Glomerular visceral epithelial cell (primary cell): ENCODE results near the gene CRYBA4.

Experiments used
- DNase-seq: peaks from one replicate; pipeline ENCODE4 v3.0.0-alpha.2; 2016; ENCODE audit errors: extremely low spot score

Gene CRYBA4

DNA sequence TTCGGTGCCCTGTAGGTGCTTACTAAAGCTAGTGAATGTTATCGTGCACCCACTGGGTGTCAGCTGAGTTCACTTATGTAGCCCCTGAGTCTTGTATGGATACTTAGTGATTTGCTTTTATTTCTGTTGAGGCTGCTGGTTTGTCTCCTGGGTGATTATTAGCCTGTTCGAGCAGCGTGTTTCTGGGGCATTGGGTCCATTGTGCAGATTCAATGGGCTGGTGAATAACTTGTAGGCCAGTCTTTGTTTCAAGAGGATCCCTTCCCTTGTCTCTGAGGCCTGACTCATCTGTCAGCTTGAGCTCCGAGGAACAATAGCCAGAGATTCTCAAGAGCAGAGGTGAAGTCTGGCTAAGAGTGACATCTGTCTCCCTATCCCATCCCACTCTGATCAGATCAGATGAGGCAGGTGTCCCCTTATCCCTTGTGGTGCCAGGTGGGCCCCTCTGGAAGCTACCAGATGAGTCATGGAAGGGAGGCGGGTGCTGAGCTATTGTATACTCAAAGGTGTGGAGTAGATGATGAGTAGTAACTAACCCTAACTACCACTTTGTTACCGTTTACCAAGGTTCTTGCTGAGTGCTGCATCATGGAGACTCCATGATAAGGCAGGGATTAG, 39.3 kb downstream of the CRYBA4 start:
- DNase-seq, result no peak

- DNase-seq, result no peak
Measured at GRCh38 chr22:26662160-26662559, 40.4 kb downstream of the CRYBA4 start.

- no peak for DNase-seq
Measured at GRCh38 chr22:26663374-26663923, 41.7 kb downstream of the CRYBA4 start.

DNA sequence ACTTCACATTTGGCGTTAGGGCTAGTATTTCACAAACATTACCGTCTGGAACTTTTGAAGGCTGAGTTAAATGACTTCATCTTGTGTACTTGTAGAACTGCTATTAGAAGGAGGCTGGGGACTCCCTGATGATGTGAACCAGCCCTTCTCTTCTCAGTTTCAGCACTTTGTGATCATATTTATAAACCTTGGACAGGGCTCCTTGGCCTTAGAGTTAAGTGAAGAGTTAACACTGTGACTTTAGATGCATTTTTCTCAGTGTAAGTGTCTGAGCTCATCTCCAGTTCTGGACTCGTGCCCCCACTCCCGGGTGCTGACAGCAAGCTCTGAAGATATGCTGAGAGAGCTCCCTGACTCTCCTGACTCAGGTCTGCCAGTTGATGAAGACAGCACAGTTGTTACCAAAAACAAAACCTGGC, 44.1 kb downstream of the CRYBA4 start:
- no peak for DNase-seq

GRCh38 chr22:26667140-26667539, 45.4 kb downstream of the CRYBA4 start:
- no peak for DNase-seq

- DNase-seq, result peak; percentile 36
Measured at GRCh38 chr22:26669060-26669481, 47.3 kb downstream of the CRYBA4 start.

- DNase-seq, result no peak
Measured at GRCh38 chr22:26670459-26670858, 48.7 kb downstream of the CRYBA4 start.

- DNase-seq, result peak; percentile 79
Measured at GRCh38 chr22:26671317-26672059, 49.7 kb downstream of the CRYBA4 start.

GRCh38 chr22:26672060-26672471, 50.3 kb downstream of the CRYBA4 start:
- no peak for DNase-seq

DNA sequence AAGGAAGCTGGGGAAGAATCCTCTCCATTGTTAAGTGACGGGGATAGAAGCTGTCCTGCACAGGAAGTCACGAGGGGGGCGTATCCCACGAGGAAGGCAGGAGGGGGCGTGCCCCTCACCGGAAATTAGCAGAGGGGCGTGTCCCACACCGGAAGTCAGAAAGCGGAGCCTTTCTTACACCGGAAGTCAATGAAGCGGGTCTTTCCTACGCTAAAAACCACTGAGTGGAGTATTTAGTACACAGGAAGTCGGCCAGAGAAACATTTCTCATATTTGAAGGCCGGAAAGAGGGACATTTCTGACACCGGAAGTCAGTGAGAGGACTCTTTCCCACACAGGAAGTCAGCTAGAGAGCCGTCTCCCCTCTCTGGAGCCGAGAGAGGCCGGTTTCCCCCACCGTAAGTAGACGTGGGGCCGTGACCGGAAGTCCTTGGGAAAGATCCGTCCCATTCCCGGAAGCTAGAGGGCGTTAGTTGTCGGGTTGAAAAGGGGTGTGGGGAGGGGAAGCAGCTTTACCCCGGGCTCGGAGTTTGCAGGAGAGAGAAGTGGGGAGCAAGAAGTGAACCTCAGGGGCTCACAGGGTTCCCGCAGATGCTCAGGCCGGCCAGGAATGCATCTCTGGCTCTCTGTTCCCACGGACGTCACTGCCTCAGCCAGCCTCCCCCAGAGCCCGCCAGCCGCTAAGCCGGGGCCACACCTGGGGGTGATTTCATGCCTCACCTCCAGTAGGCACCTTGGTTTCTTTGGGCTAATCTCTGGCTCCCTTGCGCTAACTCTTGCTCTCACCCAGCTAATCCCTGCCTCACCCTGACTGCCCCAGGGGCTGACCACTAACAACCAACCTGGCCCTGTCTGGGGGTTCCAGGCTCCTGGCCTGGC, 51.1 kb downstream of the CRYBA4 start:
- DNase-seq, result peak; percentile 93

DNA sequence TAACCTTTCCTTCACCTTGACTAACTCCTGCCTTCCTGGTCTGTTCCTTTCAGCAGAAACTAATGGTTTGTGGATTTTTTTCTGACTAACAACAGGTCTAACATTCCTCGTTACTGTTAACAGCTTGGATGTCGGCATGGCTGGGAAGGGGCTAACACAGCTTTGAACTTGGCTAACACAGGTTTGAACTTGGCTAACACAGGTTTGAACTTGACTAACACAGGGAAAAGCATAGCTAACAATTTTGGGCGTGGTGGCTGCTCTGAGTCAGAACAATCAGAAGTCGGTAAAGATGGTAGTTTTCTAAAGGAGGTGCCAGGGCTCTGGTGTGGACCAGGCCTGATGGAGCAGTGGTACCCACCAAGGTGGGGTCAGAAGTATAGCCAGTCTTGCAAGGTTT, 51.7 kb downstream of the CRYBA4 start:
- no peak for DNase-seq

DNA sequence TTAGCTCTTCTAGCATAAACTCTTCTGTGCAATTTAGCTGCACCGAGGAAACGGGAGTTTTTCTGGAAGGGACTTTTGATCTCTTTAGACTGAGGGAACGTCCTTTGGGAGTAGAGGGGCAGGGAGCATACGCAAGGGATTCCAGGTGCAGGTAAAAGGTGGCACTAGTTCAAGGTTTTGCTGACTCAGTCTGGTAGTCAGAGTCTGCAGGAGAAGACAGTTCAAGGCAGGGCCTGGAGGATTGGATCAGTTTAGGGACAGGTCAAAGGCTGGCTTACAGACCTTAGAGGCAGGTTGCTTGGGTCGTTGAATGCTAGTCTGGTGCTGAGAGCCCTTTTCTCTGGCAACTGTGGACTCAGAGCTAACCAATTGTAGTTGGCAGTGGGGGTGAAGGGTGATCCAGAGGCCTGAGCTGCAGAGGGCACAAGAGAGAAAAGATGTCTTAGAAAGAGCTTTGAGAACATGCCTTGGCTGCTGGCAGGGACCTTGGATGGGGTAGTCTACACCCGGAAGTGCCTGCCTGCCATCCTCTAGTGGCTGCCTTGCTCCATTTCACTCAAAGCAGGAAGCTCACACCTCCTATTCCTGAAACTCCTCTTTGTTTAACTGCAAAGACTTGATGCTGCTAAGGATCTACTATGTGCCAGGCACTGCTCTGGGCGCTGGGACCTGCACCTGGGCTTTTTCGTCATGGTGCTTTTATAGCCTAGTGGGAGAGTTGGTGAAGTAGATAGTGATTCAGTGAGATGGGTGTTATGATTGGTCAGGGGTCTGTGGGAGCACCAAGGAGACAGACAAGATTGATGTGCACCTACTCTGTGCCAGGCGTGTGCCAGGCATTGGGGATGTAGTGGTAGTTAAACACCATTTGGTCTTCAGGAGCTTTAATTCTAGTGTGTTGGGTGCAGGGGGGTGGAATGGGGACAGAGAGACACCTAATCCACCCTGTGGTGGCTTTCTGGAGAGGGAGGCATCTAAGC, 52.7 kb downstream of the CRYBA4 start:
- DNase-seq, result peak; percentile 11

DNA sequence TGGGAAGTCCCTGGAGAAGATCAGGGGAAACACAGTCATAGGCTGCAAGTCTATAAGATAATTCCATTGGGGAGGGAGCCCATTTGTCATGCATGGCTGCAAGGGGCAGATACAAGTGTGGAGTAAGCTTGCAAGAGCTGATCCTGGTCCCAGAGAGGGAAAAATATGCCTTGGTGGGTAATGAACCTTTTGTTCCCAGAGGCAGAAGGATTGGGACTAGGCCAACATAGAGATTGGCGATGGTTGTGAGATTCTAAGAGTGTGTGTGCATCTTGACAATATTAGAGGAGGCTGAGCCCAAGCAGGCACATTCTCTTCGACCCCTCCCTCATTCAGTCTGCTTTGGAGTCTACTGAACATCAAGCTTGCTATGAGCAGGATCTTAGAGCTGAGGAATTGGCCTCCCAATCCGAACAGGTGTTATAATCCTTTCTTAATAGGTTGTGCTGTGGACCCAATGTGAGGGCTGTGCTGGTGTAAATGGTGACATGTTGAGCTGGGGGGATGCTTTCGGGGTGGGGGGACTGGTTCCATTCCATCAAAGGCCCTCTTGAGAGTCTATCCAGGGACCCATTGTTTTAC, 54.0 kb downstream of the CRYBA4 start:
- no peak for DNase-seq

- DNase-seq, result no peak
Measured at GRCh38 chr22:26677217-26677616, 55.5 kb downstream of the CRYBA4 start.

- DNase-seq, result peak; percentile 79
Measured at GRCh38 chr22:26679003-26679629, 57.4 kb downstream of the CRYBA4 start.
